D341Med (cell line): ENCODE data around the gene EPM2AIP1.
"Not testable (repeated sequence)": the region's sequence is repeated elsewhere in the genome, so short reads cannot be mapped to it uniquely, and the experiment has no call there.

ENCODE experiments used
- DNase-seq: peaks from one replicate; pipeline ENCODE4 v3.0.0; 2012; ENCODE audit warnings: low spot score

The EPM2AIP1 gene

GRCh38 chr3:36954452-36955134, 38.3 kb downstream of the EPM2AIP1 start:
- no peak for DNase-seq

- not testable (repeated sequence) for DNase-seq
Measured at GRCh38 chr3:36947814-36948213, 45.1 kb downstream of the EPM2AIP1 start.

- DNase-seq, result no peak
Measured at GRCh38 chr3:36945333-36945980, 47.5 kb downstream of the EPM2AIP1 start.

GRCh38 chr3:36944641-36945270, 48.2 kb downstream of the EPM2AIP1 start, which contains the start of gene TRANK1:
TSS of gene TRANK1 (minus strand) at chr3:36945054. CDS start at chr3:36944809, 245 bp downstream.
- no peak for DNase-seq

- no peak for DNase-seq
Measured at GRCh38 chr3:36944012-36944640, 48.8 kb downstream of the EPM2AIP1 start.

GRCh38 chr3:36943601-36944000, 49.3 kb downstream of the EPM2AIP1 start:
- no peak for DNase-seq

- DNase-seq, result no peak
Measured at GRCh38 chr3:36942638-36943248, 50.2 kb downstream of the EPM2AIP1 start.

- no peak for DNase-seq
Measured at GRCh38 chr3:36941658-36942057, 51.3 kb downstream of the EPM2AIP1 start.

- DNase-seq, result no peak
Measured at GRCh38 chr3:36941162-36941561, 51.8 kb downstream of the EPM2AIP1 start.

GRCh38 chr3:36937492-36937891, 55.4 kb downstream of the EPM2AIP1 start:
- no peak for DNase-seq
